GM12891 (cell line): ENCODE data around the gene TGFB2.

Source experiments
- POLR2A ChIP-seq: IDR thresholded peaks from 2 replicates; pipeline ENCODE4 v1.6.1; 2011; ENCODE audit warnings: low read depth, low read length, control low read depth
- POLR2AphosphoS5 ChIP-seq: IDR thresholded peaks from 2 replicates; pipeline ENCODE4 v1.6.1; 2011; ENCODE audit warnings: low read depth, low read length, control low read depth
- SPI1 ChIP-seq: IDR thresholded peaks from 2 replicates; pipeline ENCODE4 v1.6.1; 2011; ENCODE audit warnings: low read depth, low read length, control low read depth
- TAF1 ChIP-seq: IDR thresholded peaks from 2 replicates; pipeline ENCODE4 v1.6.1; 2011; ENCODE audit warnings: low read depth, low read length, control low read depth

DNA sequence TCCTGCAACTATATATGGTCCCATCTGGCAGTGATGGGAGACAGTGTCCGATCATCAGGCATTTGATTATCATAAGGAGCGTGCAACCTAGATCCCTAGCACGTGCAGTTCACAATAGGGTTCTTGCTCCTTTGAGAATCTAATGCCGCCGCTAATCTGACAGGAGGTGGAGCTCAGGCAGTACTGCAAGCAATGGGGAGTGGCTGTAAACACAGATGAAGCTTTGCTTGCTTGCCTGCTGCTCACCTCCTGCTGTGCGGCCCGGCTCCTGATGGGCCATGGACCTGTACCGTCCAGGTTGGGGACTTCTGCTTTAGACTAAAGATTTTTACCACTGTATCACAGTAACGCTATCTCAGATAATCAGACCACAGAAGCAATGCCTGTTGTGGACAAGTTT is 63.8 kb downstream of the TGFB2 start:
- TF ChIP-seq POLR2A: no peak
- TF ChIP-seq POLR2AphosphoS5: no peak
- no peak for TF ChIP-seq TAF1
- TF ChIP-seq SPI1: no peak
